ENCODE data around the gene CRAMP1.

Gene CRAMP1

GRCh38 chr16:1642148-1642547, 30.0 kb downstream of the CRAMP1 start:
- peaks cover 4% of the 10 kb centered on the region for H3K4me1 ChIP-seq (ENCODE audit: insufficient read depth, low read length)
- H3K4me3 ChIP-seq (ENCODE audit: low read length): no peak overlapping the region
- H2AFZ ChIP-seq (ENCODE audit: low read depth, low read length): no peak overlapping the region
- no peaks in the 10 kb centered on the region for H3K9me3 ChIP-seq (ENCODE audit: low read length)
- no peaks in the 10 kb centered on the region for H3K27me3 ChIP-seq (ENCODE audit: insufficient read depth, low read length)
- H3K36me3 ChIP-seq (ENCODE audit: insufficient read depth, low read length): peaks cover 88% of the 10 kb centered on the region

GRCh38 chr16:1642753-1643152, 30.6 kb downstream of the CRAMP1 start:
- Histone ChIP-seq H3K27me3 (ENCODE audit: insufficient read depth, low read length) (no peaks in the 10 kb centered on the region), H3K9me3 (ENCODE audit: low read length) (no peaks in the 10 kb centered on the region), H3K36me3 (ENCODE audit: insufficient read depth, low read length) (peaks cover 84% of the 10 kb centered on the region), H2AFZ (ENCODE audit: low read depth, low read length) (no peak overlapping the region), H3K4me1 (ENCODE audit: insufficient read depth, low read length) (peaks cover 4% of the 10 kb centered on the region), H3K4me3 (ENCODE audit: low read length) (no peak overlapping the region)

GRCh38 chr16:1643521-1643920, 31.4 kb downstream of the CRAMP1 start:
- no peak overlapping the region for H2AFZ ChIP-seq (ENCODE audit: low read depth, low read length)
- no peak overlapping the region for H3K4me3 ChIP-seq (ENCODE audit: low read length)
- H3K4me1 ChIP-seq (ENCODE audit: insufficient read depth, low read length): peaks cover 4% of the 10 kb centered on the region
- no peaks in the 10 kb centered on the region for H3K9me3 ChIP-seq (ENCODE audit: low read length)
- H3K27me3 ChIP-seq (ENCODE audit: insufficient read depth, low read length): no peaks in the 10 kb centered on the region
- peaks cover 78% of the 10 kb centered on the region for H3K36me3 ChIP-seq (ENCODE audit: insufficient read depth, low read length)

GRCh38 chr16:1645914-1646525, 33.9 kb downstream of the CRAMP1 start:
- Histone ChIP-seq H3K4me3 (ENCODE audit: low read length) (no peak overlapping the region), H3K36me3 (ENCODE audit: insufficient read depth, low read length) (peaks cover 63% of the 10 kb centered on the region), H3K9me3 (ENCODE audit: low read length) (no peaks in the 10 kb centered on the region), H3K4me1 (ENCODE audit: insufficient read depth, low read length) (no peaks in the 10 kb centered on the region), H2AFZ (ENCODE audit: low read depth, low read length) (no peak overlapping the region), H3K27me3 (ENCODE audit: insufficient read depth, low read length) (no peaks in the 10 kb centered on the region)

- no peak overlapping the region for H3K4me3 ChIP-seq (ENCODE audit: low read length)
- no peak overlapping the region for H2AFZ ChIP-seq (ENCODE audit: low read depth, low read length)
- no peaks in the 10 kb centered on the region for H3K4me1 ChIP-seq (ENCODE audit: insufficient read depth, low read length)
- no peaks in the 10 kb centered on the region for H3K9me3 ChIP-seq (ENCODE audit: low read length)
- H3K27me3 ChIP-seq (ENCODE audit: insufficient read depth, low read length): no peaks in the 10 kb centered on the region
- peaks cover 60% of the 10 kb centered on the region for H3K36me3 ChIP-seq (ENCODE audit: insufficient read depth, low read length)
These were observed 35.7 kb downstream of the CRAMP1 start for GRCh38 chr16:1647856-1648255.

- no peak overlapping the region for H2AFZ ChIP-seq (ENCODE audit: low read depth, low read length)
- no peaks in the 10 kb centered on the region for H3K4me1 ChIP-seq (ENCODE audit: insufficient read depth, low read length)
- H3K4me3 ChIP-seq (ENCODE audit: low read length): no peak overlapping the region
- no peaks in the 10 kb centered on the region for H3K27me3 ChIP-seq (ENCODE audit: insufficient read depth, low read length)
- H3K36me3 ChIP-seq (ENCODE audit: insufficient read depth, low read length): peaks cover 59% of the 10 kb centered on the region
- no peaks in the 10 kb centered on the region for H3K9me3 ChIP-seq (ENCODE audit: low read length)
These were observed 38.0 kb downstream of the CRAMP1 start for GRCh38 chr16:1650131-1650530.

- no peaks in the 10 kb centered on the region for H3K27me3 ChIP-seq (ENCODE audit: insufficient read depth, low read length)
- no peaks in the 10 kb centered on the region for H3K4me1 ChIP-seq (ENCODE audit: insufficient read depth, low read length)
- H2AFZ ChIP-seq (ENCODE audit: low read depth, low read length): no peak overlapping the region
- no peak overlapping the region for H3K4me3 ChIP-seq (ENCODE audit: low read length)
- no peaks in the 10 kb centered on the region for H3K9me3 ChIP-seq (ENCODE audit: low read length)
- peaks cover 58% of the 10 kb centered on the region for H3K36me3 ChIP-seq (ENCODE audit: insufficient read depth, low read length)
These were observed 39.2 kb downstream of the CRAMP1 start for GRCh38 chr16:1651094-1651973.

- Histone ChIP-seq H3K4me1 (ENCODE audit: insufficient read depth, low read length) (no peaks in the 10 kb centered on the region), H3K4me3 (ENCODE audit: low read length) (no peak overlapping the region), H2AFZ (ENCODE audit: low read depth, low read length) (no peak overlapping the region), H3K36me3 (ENCODE audit: insufficient read depth, low read length) (peaks cover 62% of the 10 kb centered on the region), H3K9me3 (ENCODE audit: low read length) (no peaks in the 10 kb centered on the region), H3K27me3 (ENCODE audit: insufficient read depth, low read length) (no peaks in the 10 kb centered on the region)
These were observed 39.8 kb downstream of the CRAMP1 start for GRCh38 chr16:1651974-1652312.

- Histone ChIP-seq H3K4me3 (ENCODE audit: low read length) (no peak overlapping the region), H3K4me1 (ENCODE audit: insufficient read depth, low read length) (no peaks in the 10 kb centered on the region), H3K9me3 (ENCODE audit: low read length) (no peaks in the 10 kb centered on the region), H3K36me3 (ENCODE audit: insufficient read depth, low read length) (peaks cover 66% of the 10 kb centered on the region), H3K27me3 (ENCODE audit: insufficient read depth, low read length) (no peaks in the 10 kb centered on the region), H2AFZ (ENCODE audit: low read depth, low read length) (no peak overlapping the region)
These were observed 40.9 kb downstream of the CRAMP1 start for GRCh38 chr16:1653023-1653422.

- Histone ChIP-seq H3K27me3 (ENCODE audit: insufficient read depth, low read length) (no peaks in the 10 kb centered on the region), H3K36me3 (ENCODE audit: insufficient read depth, low read length) (peaks cover 74% of the 10 kb centered on the region), H2AFZ (ENCODE audit: low read depth, low read length) (no peak overlapping the region), H3K4me3 (ENCODE audit: low read length) (no peak overlapping the region), H3K9me3 (ENCODE audit: low read length) (no peaks in the 10 kb centered on the region), H3K4me1 (ENCODE audit: insufficient read depth, low read length) (no peaks in the 10 kb centered on the region)
These were observed 42.5 kb downstream of the CRAMP1 start for GRCh38 chr16:1654505-1655268.

GRCh38 chr16:1655269-1655807, 43.2 kb downstream of the CRAMP1 start:
- H3K4me3 ChIP-seq (ENCODE audit: low read length): no peak overlapping the region
- H3K4me1 ChIP-seq (ENCODE audit: insufficient read depth, low read length): no peaks in the 10 kb centered on the region
- no peaks in the 10 kb centered on the region for H3K9me3 ChIP-seq (ENCODE audit: low read length)
- peaks cover 77% of the 10 kb centered on the region for H3K36me3 ChIP-seq (ENCODE audit: insufficient read depth, low read length)
- H3K27me3 ChIP-seq (ENCODE audit: insufficient read depth, low read length): no peaks in the 10 kb centered on the region
- H2AFZ ChIP-seq (ENCODE audit: low read depth, low read length): no peak overlapping the region

- H3K36me3 ChIP-seq (ENCODE audit: insufficient read depth, low read length): peaks cover 78% of the 10 kb centered on the region
- no peak overlapping the region for H3K4me3 ChIP-seq (ENCODE audit: low read length)
- H3K4me1 ChIP-seq (ENCODE audit: insufficient read depth, low read length): no peaks in the 10 kb centered on the region
- H3K9me3 ChIP-seq (ENCODE audit: low read length): no peaks in the 10 kb centered on the region
- no peaks in the 10 kb centered on the region for H3K27me3 ChIP-seq (ENCODE audit: insufficient read depth, low read length)
- no peak overlapping the region for H2AFZ ChIP-seq (ENCODE audit: low read depth, low read length)
These were observed 44.0 kb downstream of the CRAMP1 start for GRCh38 chr16:1655909-1656807.

Data from neuron (in vitro differentiated cells).